ENCODE measurements around the gene IL34. TPM values are rescaled to one million over a fixed set of nuclear protein-coding genes. Genes with fewer than 3 reads are reported as not detected.
"Not testable (repeated sequence)": the region's sequence is repeated elsewhere in the genome, so short reads cannot be mapped to it uniquely, and the experiment has no call there.

IL34 gene
- polyA plus RNA-seq, 5 donors, result 0.18 to 0.63 (median 0.45) TPM

- DNase-seq, result no peak
Observed at GRCh38 chr16:70656712-70657263, 10.4 kb downstream of the IL34 start.

- no peak for DNase-seq
Observed at GRCh38 chr16:70657956-70658355, 11.6 kb downstream of the IL34 start.

GRCh38 chr16:70658921-70659320, 12.6 kb downstream of the IL34 start:
- DNase-seq, result no peak

- no peak for DNase-seq
Observed at GRCh38 chr16:70659546-70659945, 13.2 kb downstream of the IL34 start.

GRCh38 chr16:70659953-70660671, 13.8 kb downstream of the IL34 start:
- DNase-seq, result no peak

- DNase-seq, result no peak
Observed at GRCh38 chr16:70660672-70661350, 14.5 kb downstream of the IL34 start.

- no peak for DNase-seq
Observed at GRCh38 chr16:70661534-70661917, 15.2 kb downstream of the IL34 start.

- no peak for DNase-seq
Observed at GRCh38 chr16:70661918-70662641, 15.7 kb downstream of the IL34 start.

GRCh38 chr16:70662991-70663523, 16.7 kb downstream of the IL34 start:
- DNase-seq, result no peak

- no peak for DNase-seq
Observed at GRCh38 chr16:70663524-70664324, 17.4 kb downstream of the IL34 start.

- DNase-seq, result no peak
Observed at GRCh38 chr16:70664325-70665112, 18.2 kb downstream of the IL34 start.

- no peak for DNase-seq
Observed at GRCh38 chr16:70665113-70665694, 18.8 kb downstream of the IL34 start.

GRCh38 chr16:70665806-70666735, 19.7 kb downstream of the IL34 start:
- DNase-seq, result no peak

- DNase-seq, result no peak
Observed at GRCh38 chr16:70670175-70670574, 23.8 kb downstream of the IL34 start.

GRCh38 chr16:70670938-70671337, 24.6 kb downstream of the IL34 start:
- DNase-seq, result not testable (repeated sequence)

- no peak for DNase-seq
Observed at GRCh38 chr16:70674221-70675014, 28.1 kb downstream of the IL34 start.

GRCh38 chr16:70675851-70676513, 29.6 kb downstream of the IL34 start:
- no peak for DNase-seq

Measured in right lung (tissue), 5 donors.